NK-92 treated with Interleukin-12 subunit alpha and Interleukin-12 subunit beta, amount 100 ng/mL, for 24 hours (cell line): ENCODE measurements around the gene TMEM14A.
"Not testable (repeated sequence)": the region's sequence is repeated elsewhere in the genome, so short reads cannot be mapped to it uniquely, and the experiment has no call there.

Experiments
- DNase-seq: peaks from one replicate; lab custom pipeline; 2025; lab: John Stamatoyannopoulos, UW

TMEM14A gene

GRCh38 chr6:52697903-52698302 is 27.0 kb downstream of the TMEM14A start:
- no peak for DNase-seq

- DNase-seq: no peak
Measured at GRCh38 chr6:52704060-52704459, 33.1 kb downstream of the TMEM14A start.

GRCh38 chr6:52704781-52705502 is 34.0 kb downstream of the TMEM14A start:
- DNase-seq: not testable (repeated sequence)

- no peak for DNase-seq
Measured at GRCh38 chr6:52706001-52706400, 35.1 kb downstream of the TMEM14A start.

- DNase-seq: no peak
Measured at GRCh38 chr6:52707963-52708680, 37.2 kb downstream of the TMEM14A start.

- DNase-seq: no peak
Measured at GRCh38 chr6:52712136-52712535, 41.2 kb downstream of the TMEM14A start.

- DNase-seq: not testable (repeated sequence)
Measured at GRCh38 chr6:52714761-52715160, 43.8 kb downstream of the TMEM14A start.

- DNase-seq: no peak
Measured at GRCh38 chr6:52718550-52718949, 47.6 kb downstream of the TMEM14A start.

- no peak for DNase-seq
Measured at GRCh38 chr6:52720321-52720720, 49.4 kb downstream of the TMEM14A start.

- DNase-seq: no peak
Measured at GRCh38 chr6:52724042-52724405, 53.1 kb downstream of the TMEM14A start.

- peak; percentile 14 for DNase-seq
Measured at GRCh38 chr6:52724406-52725121, 53.7 kb downstream of the TMEM14A start.

GRCh38 chr6:52725143-52725534 is 54.2 kb downstream of the TMEM14A start:
- no peak for DNase-seq

- DNase-seq: no peak
Measured at GRCh38 chr6:52725535-52726192, 54.8 kb downstream of the TMEM14A start.

GRCh38 chr6:52726193-52726542 is 55.3 kb downstream of the TMEM14A start:
- DNase-seq: no peak

- DNase-seq: no peak
Measured at GRCh38 chr6:52726741-52727535, 56.0 kb downstream of the TMEM14A start.

- DNase-seq: no peak
Measured at GRCh38 chr6:52727908-52728307, 57.0 kb downstream of the TMEM14A start.

GRCh38 chr6:52728394-52728793 is 57.5 kb downstream of the TMEM14A start:
- no peak for DNase-seq

- DNase-seq: no peak
Measured at GRCh38 chr6:52729576-52729975, 58.7 kb downstream of the TMEM14A start.

GRCh38 chr6:52731719-52732118 is 60.8 kb downstream of the TMEM14A start:
- no peak for DNase-seq

GRCh38 chr6:52733172-52733571 is 62.3 kb downstream of the TMEM14A start:
- DNase-seq: no peak

GRCh38 chr6:52734072-52734471 is 63.2 kb downstream of the TMEM14A start:
- DNase-seq: no peak

- no peak for DNase-seq
Measured at GRCh38 chr6:52735071-52735470, 64.2 kb downstream of the TMEM14A start.
